ENCODE results near the gene AKR7A2. TPM values are rescaled to one million over a fixed set of nuclear protein-coding genes. Genes with fewer than 3 reads are reported as not detected.

The AKR7A2 gene
- total and polyA plus RNA-seq, 9 of the 15 experiments (the other 6 are each of a cell fraction or from before 2014, with no cell fraction given): 2.0 to 78.4 (median 49.4) TPM

GRCh38 chr1:19315378-19316198 is 3.6 kb upstream of the AKR7A2 start (continued):
- TF ChIP-seq NR4A1 (CRISPR knock-in tag; IDR thresholded peaks at IDR 0.05): no peak
- TF ChIP-seq NR4A1 (tag; IDR thresholded peaks at IDR 0.05): no peak
- no peak for TF ChIP-seq PRMT5 (CRISPR knock-in tag; IDR thresholded peaks at IDR 0.05)
- peak; percentile 75 for TF ChIP-seq ETV1 (tag; conservative IDR thresholded peaks at IDR 0.05; ENCODE audit: low read depth)
- no peak; a peak in 1 of 4 replicates for TF ChIP-seq RAD21 (CRISPR knock-in tag; conservative IDR thresholded peaks at IDR 0.05 in 1 of 2, IDR thresholded peaks at IDR 0.05 in 1 of 2)
- no peak for TF ChIP-seq ZNF134 (CRISPR knock-in tag; conservative IDR thresholded peaks at IDR 0.05)
- TF ChIP-seq PRPF4 (IDR thresholded peaks at IDR 0.05; ENCODE audit: insufficient read depth, low read depth, low read length, poor library complexity, severe bottlenecking): no peak
- TF ChIP-seq SREBF1 (IDR thresholded peaks at IDR 0.05; ENCODE audit: borderline replicate concordance, low read depth, low read length): no peak
- TF ChIP-seq MAFF (IDR thresholded peaks at IDR 0.05; ENCODE audit: low read length): no peak
- no peak for TF ChIP-seq HNRNPH1 (optimal IDR thresholded peaks at IDR 0.05; ENCODE audit: low read depth, low read length)
- TF ChIP-seq CBX2 (IDR thresholded peaks at IDR 0.05; ENCODE audit: insufficient read depth, low read length, poor library complexity, severe bottlenecking): no peak
- no peak for TF ChIP-seq KDM2B (CRISPR knock-in tag; IDR thresholded peaks at IDR 0.05)
- TF ChIP-seq, protein P1, sequence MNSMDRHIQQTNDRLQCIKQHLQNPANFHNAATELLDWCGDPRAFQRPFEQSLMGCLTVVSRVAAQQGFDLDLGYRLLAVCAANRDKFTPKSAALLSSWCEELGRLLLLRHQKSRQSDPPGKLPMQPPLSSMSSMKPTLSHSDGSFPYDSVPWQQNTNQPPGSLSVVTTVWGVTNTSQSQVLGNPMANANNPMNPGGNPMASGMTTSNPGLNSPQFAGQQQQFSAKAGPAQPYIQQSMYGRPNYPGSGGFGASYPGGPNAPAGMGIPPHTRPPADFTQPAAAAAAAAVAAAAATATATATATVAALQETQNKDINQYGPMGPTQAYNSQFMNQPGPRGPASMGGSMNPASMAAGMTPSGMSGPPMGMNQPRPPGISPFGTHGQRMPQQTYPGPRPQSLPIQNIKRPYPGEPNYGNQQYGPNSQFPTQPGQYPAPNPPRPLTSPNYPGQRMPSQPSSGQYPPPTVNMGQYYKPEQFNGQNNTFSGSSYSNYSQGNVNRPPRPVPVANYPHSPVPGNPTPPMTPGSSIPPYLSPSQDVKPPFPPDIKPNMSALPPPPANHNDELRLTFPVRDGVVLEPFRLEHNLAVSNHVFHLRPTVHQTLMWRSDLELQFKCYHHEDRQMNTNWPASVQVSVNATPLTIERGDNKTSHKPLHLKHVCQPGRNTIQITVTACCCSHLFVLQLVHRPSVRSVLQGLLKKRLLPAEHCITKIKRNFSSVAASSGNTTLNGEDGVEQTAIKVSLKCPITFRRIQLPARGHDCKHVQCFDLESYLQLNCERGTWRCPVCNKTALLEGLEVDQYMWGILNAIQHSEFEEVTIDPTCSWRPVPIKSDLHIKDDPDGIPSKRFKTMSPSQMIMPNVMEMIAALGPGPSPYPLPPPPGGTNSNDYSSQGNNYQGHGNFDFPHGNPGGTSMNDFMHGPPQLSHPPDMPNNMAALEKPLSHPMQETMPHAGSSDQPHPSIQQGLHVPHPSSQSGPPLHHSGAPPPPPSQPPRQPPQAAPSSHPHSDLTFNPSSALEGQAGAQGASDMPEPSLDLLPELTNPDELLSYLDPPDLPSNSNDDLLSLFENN (IDR thresholded peaks at IDR 0.05; ENCODE audit: low read depth in 2 of 2, low read length in 2 of 2): no peak
- TF ChIP-seq, protein P2, sequence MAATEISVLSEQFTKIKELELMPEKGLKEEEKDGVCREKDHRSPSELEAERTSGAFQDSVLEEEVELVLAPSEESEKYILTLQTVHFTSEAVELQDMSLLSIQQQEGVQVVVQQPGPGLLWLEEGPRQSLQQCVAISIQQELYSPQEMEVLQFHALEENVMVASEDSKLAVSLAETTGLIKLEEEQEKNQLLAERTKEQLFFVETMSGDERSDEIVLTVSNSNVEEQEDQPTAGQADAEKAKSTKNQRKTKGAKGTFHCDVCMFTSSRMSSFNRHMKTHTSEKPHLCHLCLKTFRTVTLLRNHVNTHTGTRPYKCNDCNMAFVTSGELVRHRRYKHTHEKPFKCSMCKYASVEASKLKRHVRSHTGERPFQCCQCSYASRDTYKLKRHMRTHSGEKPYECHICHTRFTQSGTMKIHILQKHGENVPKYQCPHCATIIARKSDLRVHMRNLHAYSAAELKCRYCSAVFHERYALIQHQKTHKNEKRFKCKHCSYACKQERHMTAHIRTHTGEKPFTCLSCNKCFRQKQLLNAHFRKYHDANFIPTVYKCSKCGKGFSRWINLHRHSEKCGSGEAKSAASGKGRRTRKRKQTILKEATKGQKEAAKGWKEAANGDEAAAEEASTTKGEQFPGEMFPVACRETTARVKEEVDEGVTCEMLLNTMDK (IDR thresholded peaks at IDR 0.05; ENCODE audit: borderline replicate concordance, insufficient read depth, low read depth, low read length, poor library complexity, severe bottlenecking): no peak
- TF ChIP-seq BACH1 (tag; IDR thresholded peaks at IDR 0.05): no peak
- TF ChIP-seq, protein P3, sequence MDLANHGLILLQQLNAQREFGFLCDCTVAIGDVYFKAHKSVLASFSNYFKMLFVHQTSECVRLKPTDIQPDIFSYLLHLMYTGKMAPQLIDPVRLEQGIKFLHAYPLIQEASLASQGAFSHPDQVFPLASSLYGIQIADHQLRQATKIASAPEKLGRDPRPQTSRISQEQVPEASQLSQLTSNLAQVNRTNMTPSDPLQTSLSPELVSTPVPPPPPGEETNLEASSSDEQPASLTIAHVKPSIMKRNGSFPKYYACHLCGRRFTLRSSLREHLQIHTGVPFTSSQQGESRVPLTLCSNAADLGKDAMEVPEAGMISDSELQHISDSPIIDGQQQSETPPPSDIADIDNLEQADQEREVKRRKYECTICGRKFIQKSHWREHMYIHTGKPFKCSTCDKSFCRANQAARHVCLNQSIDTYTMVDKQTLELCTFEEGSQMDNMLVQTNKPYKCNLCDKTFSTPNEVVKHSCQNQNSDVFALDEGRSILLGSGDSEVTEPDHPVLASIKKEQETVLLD (IDR thresholded peaks at IDR 0.05): no peak

All from K562 (cell line).